Activated CD4-positive, alpha-beta T cell treated with anti-CD3 and anti-CD28 coated beads, Interleukin-2, amount 10 ng/mL, durations not matched to agents 24 days and 14 days (primary cell): ENCODE results near the gene DNAL1. TPM values are rescaled to one million over a fixed set of nuclear protein-coding genes. Genes with fewer than 3 reads are reported as not detected.

ENCODE experiments used
- DNase-seq: peaks from one replicate; pipeline ENCODE4 v3.0.0; 2022
- H3K27ac Mint-ChIP-seq: one replicate; pipeline ENCODE4 v1.8.0; 2022; ENCODE audit warnings: mild to moderate bottlenecking, mixed read lengths
- H3K27me3 Mint-ChIP-seq: one replicate; pipeline ENCODE4 v1.8.0; 2022; ENCODE audit warnings: mixed read lengths
- H3K36me3 Mint-ChIP-seq: one replicate; pipeline ENCODE4 v1.8.0; 2022; ENCODE audit warnings: low read depth, mild to moderate bottlenecking, mixed read lengths
- H3K4me1 Mint-ChIP-seq: one replicate; pipeline ENCODE4 v1.8.0; 2021; ENCODE audit warnings: mixed read lengths
- H3K4me3 Mint-ChIP-seq: one replicate; pipeline ENCODE4 v1.8.0; 2022; ENCODE audit warnings: mild to moderate bottlenecking, moderate library complexity, mixed read lengths
- H3K9me3 Mint-ChIP-seq: one replicate; pipeline ENCODE4 v1.8.0; 2021; ENCODE audit warnings: mixed read lengths
- intact Hi-C: fragments of 100-400 bp; cut with micrococcal nuclease; formaldehyde crosslinking; loops from one replicate; pipeline ENCODE4 v1.15.1; 2023
- total RNA-seq: library from RNA; stranded (reverse); gene quantifications from 2 replicates; pipeline ENCODE4 v1.2.3, GENCODE V29; 2022

Gene DNAL1
- total RNA-seq, 1 donor from 2014 or later: 6.8 TPM

GRCh38 chr14:73741386-73741875 lies 96.6 kb downstream of the DNAL1 start:
- H3K4me3 Mint-ChIP-seq: peak overlapping the region; percentile 91
- peak overlapping the region; percentile 85 for H3K27ac Mint-ChIP-seq
- intact Hi-C loops: loop anchor here (5.0 kb wide), 4 partner anchors 46 to 211 kb away; partner anchors contain the start of genes COQ6, FAM161B and ZNF410
- no peaks in the 10 kb centered on the region for H3K9me3 Mint-ChIP-seq
- H3K27me3 Mint-ChIP-seq: no peaks in the 10 kb centered on the region
- peak; percentile 92 for DNase-seq
- H3K4me1 Mint-ChIP-seq: peaks cover 67% of the 10 kb centered on the region
- peaks cover 24% of the 10 kb centered on the region for H3K36me3 Mint-ChIP-seq

GRCh38 chr14:73741876-73742519 lies 97.2 kb downstream of the DNAL1 start:
- peaks cover 20% of the 10 kb centered on the region for H3K36me3 Mint-ChIP-seq
- H3K4me1 Mint-ChIP-seq: peaks cover 73% of the 10 kb centered on the region
- peak overlapping the region; percentile 91 for H3K4me3 Mint-ChIP-seq
- intact Hi-C loops: loop anchor here (1.0 to 5.0 kb wide), 6 partner anchors 14 to 210 kb away; partner anchors contain the start of genes COQ6, FAM161B and ZNF410
- no peaks in the 10 kb centered on the region for H3K9me3 Mint-ChIP-seq
- peak overlapping the region; percentile 85 for H3K27ac Mint-ChIP-seq
- DNase-seq: peak; percentile 79
- H3K27me3 Mint-ChIP-seq: no peaks in the 10 kb centered on the region

- intact Hi-C loops: loop anchor here (1.0 to 5.0 kb wide), 7 partner anchors 12 to 210 kb away; partner anchors contain the start of genes COQ6, FAM161B and ZNF410
- peak overlapping the region; percentile 91 for H3K4me3 Mint-ChIP-seq
- H3K4me1 Mint-ChIP-seq: peaks cover 78% of the 10 kb centered on the region
- no peaks in the 10 kb centered on the region for H3K27me3 Mint-ChIP-seq
- peak overlapping the region; percentile 85 for H3K27ac Mint-ChIP-seq
- H3K36me3 Mint-ChIP-seq: peaks cover 18% of the 10 kb centered on the region
- no peaks in the 10 kb centered on the region for H3K9me3 Mint-ChIP-seq
- DNase-seq: peak; percentile 62
Observed at GRCh38 chr14:73742520-73743238, 97.9 kb downstream of the DNAL1 start.

GRCh38 chr14:73743431-73743931 lies 98.7 kb downstream of the DNAL1 start:
- Mint-ChIP-seq H3K4me1 (peaks cover 85% of the 10 kb centered on the region), H3K9me3 (no peaks in the 10 kb centered on the region), H3K27me3 (no peaks in the 10 kb centered on the region), H3K36me3 (peaks cover 22% of the 10 kb centered on the region), H3K4me3 (peak overlapping the region; percentile 91), H3K27ac (peak overlapping the region; percentile 85)
- intact Hi-C loops: loop anchor here (1.0 to 5.0 kb wide), 6 partner anchors 11 to 209 kb away; partner anchors contain the start of genes COQ6, FAM161B and ZNF410
- peak; percentile 89 for DNase-seq

- Mint-ChIP-seq H3K4me3 (peak overlapping the region; percentile 91), H3K27ac (peak overlapping the region; percentile 85), H3K4me1 (peaks cover 89% of the 10 kb centered on the region), H3K27me3 (no peaks in the 10 kb centered on the region), H3K9me3 (no peaks in the 10 kb centered on the region), H3K36me3 (peaks cover 24% of the 10 kb centered on the region)
- intact Hi-C loops: loop anchor here (5.0 kb wide), 4 partner anchors 43 to 208 kb away; partner anchors contain the start of genes COQ6, FAM161B and ZNF410
- peak; percentile 65 for DNase-seq
Observed at GRCh38 chr14:73744175-73744867, 99.5 kb downstream of the DNAL1 start.

- no peaks in the 10 kb centered on the region for H3K9me3 Mint-ChIP-seq
- H3K27me3 Mint-ChIP-seq: no peaks in the 10 kb centered on the region
- peaks cover 22% of the 10 kb centered on the region for H3K36me3 Mint-ChIP-seq
- DNase-seq: peak; percentile 65
- peak overlapping the region; percentile 85 for H3K27ac Mint-ChIP-seq
- H3K4me1 Mint-ChIP-seq: peaks cover 92% of the 10 kb centered on the region
- intact Hi-C loops: loop anchor here (5.0 kb wide), 4 partner anchors 42 to 207 kb away; partner anchors contain the start of genes COQ6, FAM161B and ZNF410
- peak overlapping the region; percentile 91 for H3K4me3 Mint-ChIP-seq
Observed at GRCh38 chr14:73744874-73745529, 100.2 kb downstream of the DNAL1 start.

GRCh38 chr14:73745571-73746519 lies 101.1 kb downstream of the DNAL1 start:
- H3K36me3 Mint-ChIP-seq: peaks cover 17% of the 10 kb centered on the region
- H3K4me3 Mint-ChIP-seq: peak overlapping the region; percentile 91
- intact Hi-C loops: no loop called here
- H3K9me3 Mint-ChIP-seq: no peaks in the 10 kb centered on the region
- DNase-seq: no peak
- peaks cover 92% of the 10 kb centered on the region for H3K4me1 Mint-ChIP-seq
- peak overlapping the region; percentile 82 for H3K27ac Mint-ChIP-seq
- no peaks in the 10 kb centered on the region for H3K27me3 Mint-ChIP-seq

GRCh38 chr14:73746520-73747378 lies 102.0 kb downstream of the DNAL1 start:
- intact Hi-C loops: no loop called here
- H3K27me3 Mint-ChIP-seq: no peaks in the 10 kb centered on the region
- H3K36me3 Mint-ChIP-seq: peaks cover 17% of the 10 kb centered on the region
- H3K4me3 Mint-ChIP-seq: peak overlapping the region; percentile 55
- no peaks in the 10 kb centered on the region for H3K9me3 Mint-ChIP-seq
- DNase-seq: no peak
- peak overlapping the region; percentile 79 for H3K27ac Mint-ChIP-seq
- H3K4me1 Mint-ChIP-seq: peaks cover 91% of the 10 kb centered on the region

- Mint-ChIP-seq H3K27ac (peak overlapping the region; percentile 79), H3K4me3 (peak overlapping the region; percentile 55), H3K36me3 (peaks cover 22% of the 10 kb centered on the region), H3K4me1 (peaks cover 91% of the 10 kb centered on the region), H3K27me3 (no peaks in the 10 kb centered on the region), H3K9me3 (no peaks in the 10 kb centered on the region)
- no peak for DNase-seq
- intact Hi-C loops: no loop called here
Observed at GRCh38 chr14:73747379-73748211, 102.8 kb downstream of the DNAL1 start.

- Mint-ChIP-seq H3K4me1 (peaks cover 92% of the 10 kb centered on the region), H3K27ac (peak overlapping the region; percentile 20), H3K9me3 (no peaks in the 10 kb centered on the region), H3K4me3 (peak overlapping the region; percentile 20), H3K36me3 (peaks cover 17% of the 10 kb centered on the region), H3K27me3 (no peaks in the 10 kb centered on the region)
- intact Hi-C loops: no loop called here
- no peak for DNase-seq
Observed at GRCh38 chr14:73748858-73749357, 104.1 kb downstream of the DNAL1 start.
